Tibial nerve (tissue), 4 donors: ENCODE results near the gene RAI14. TPM values are rescaled to one million over a fixed set of nuclear protein-coding genes. Genes with fewer than 3 reads are reported as not detected.
"Not testable (repeated sequence)": the region's sequence is repeated elsewhere in the genome, so short reads cannot be mapped to it uniquely, and the experiment has no call there.

Source experiments
- DNase-seq, 2 donors: peaks; one replicate each; pipeline ENCODE4 v3.0.0-alpha.2; 2019; ENCODE audit warnings: low spot score in 2 of 2
- H3K27ac ChIP-seq, 4 donors: fragments of 200-600 bp; sonication (generic) in 3 of 4; one replicate each; pipeline ENCODE4 v1.5.1; 2017 to 2019; ENCODE audit warnings: mild to moderate bottlenecking in 1 of 4
- H3K27me3 ChIP-seq, 2 donors: fragments of 200-600 bp; sonication (generic) in 1 of 2; one replicate each; pipeline versions ENCODE4 v1.5.1 to v1.6.0; 2017 to 2019
- H3K36me3 ChIP-seq, 3 donors: fragments of 200-600 bp; sonication (generic); one replicate each; pipeline ENCODE4 v1.5.1; 2018 to 2019
- H3K4me1 ChIP-seq, 4 donors: fragments of 200-600 bp; sonication (generic) in 3 of 4; one replicate each; pipeline ENCODE4 v1.5.1; 2017 to 2019
- H3K4me3 ChIP-seq, 4 donors: fragments of 200-600 bp; sonication (generic) in 3 of 4; one replicate each; pipeline ENCODE4 v1.5.1; 2017 to 2019; ENCODE audit warnings: mild to moderate bottlenecking in 1 of 4, moderate library complexity in 1 of 4
- H3K9me3 ChIP-seq, 4 donors: fragments of 200-600 bp; sonication (generic) in 3 of 4; one replicate each; pipeline ENCODE4 v1.5.1; 2017 to 2019
- EP300 ChIP-seq, 2 donors: sonication (generic); formaldehyde crosslinking; IDR thresholded peaks; one replicate each; pipeline ENCODE4 v1.6.1; 2017; ENCODE audit warnings: antibody characterized with exemption in 2 of 2, mild to moderate bottlenecking in 1 of 2
- POLR2A ChIP-seq, 2 donors: fragments of 450-650 bp; IDR thresholded peaks; one replicate each; pipeline ENCODE4 v1.6.1; 2017; ENCODE audit warnings: antibody characterized with exemption in 2 of 2, mild to moderate bottlenecking in 2 of 2, moderate library complexity in 2 of 2
- WGBS, 2 donors: methylation state at CpG; one replicate each; pipeline ENCODE4 v1.1.5; 2018; 5-methylcytosine and 5-hydroxymethylcytosine counted together
- total RNA-seq, 4 donors: library from RNA; depleted of rRNA; stranded (reverse); fragments of >200 nt; gene quantifications; one replicate each; pipeline ENCODE4 v1.1.0, GENCODE V29; 2016
- TF ChIP-seq, protein P1 (sequence below), 5 experiments: fragments of 200-600 bp in 3 of 5; fragments of 450-650 bp in 2 of 5; sonication (generic) in 3 of 5; IDR thresholded peaks; one replicate each; pipeline ENCODE4 v1.5.1; 2016 to 2019; ENCODE audit warnings: antibody characterized with exemption in 5 of 5, mild to moderate bottlenecking in 3 of 5, moderate library complexity in 2 of 5

RAI14 gene
- total RNA-seq, 4 donors from 2014 or later = 42.8 to 72.2 (median 68.0) TPM

DNA sequence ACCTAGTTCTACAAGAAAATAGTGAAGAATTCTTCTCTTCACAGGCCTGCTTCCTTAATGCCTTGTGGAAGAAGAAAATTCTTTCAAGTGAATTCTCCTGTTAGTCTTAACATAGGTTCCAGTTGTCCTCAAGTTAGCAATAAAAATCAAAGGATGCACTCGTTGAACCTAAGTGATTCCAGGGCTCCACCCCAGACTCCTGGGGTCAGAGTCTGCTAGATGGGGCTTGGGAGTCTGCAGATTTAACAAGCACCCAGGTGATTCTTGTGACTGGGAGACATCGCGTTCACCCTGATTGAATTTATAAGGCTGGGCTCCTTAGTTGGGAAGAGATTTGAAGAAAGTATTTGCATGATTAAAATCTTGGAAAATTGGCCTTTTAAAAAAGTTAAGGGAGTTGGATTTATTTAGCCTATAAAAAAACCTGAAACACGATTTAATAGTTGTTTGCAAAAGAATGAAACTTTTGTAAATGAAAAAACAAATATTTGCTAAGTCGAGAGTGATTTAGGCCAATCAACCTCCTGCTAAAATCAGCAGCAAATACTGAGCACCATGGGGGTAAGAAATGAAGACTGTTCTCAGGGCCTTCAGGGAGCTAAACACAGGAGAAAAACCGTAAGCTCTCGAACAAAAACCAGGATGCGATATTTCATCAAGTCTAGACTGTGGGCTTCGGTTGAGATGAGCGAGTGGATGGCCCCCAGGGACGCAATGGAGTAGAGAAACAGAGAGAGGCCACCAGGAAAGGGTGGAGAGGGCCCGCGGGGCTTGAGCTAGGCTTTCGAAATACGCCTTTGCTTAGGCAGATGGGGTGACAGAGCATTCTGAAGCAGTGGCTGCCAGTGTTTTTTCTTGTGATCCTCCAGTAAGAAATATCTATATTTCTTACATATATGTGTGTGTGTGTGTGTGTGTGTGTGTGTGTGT is 95.9 kb downstream of the RAI14 start:
- WGBS, 2 donors = 68 to 71% methylated on average over 15 of the region's 15 CpGs
- Histone ChIP-seq H3K4me1 (peaks cover 0 to 30% (median 0%) of the 10 kb centered on the region in 4 donors), H3K27ac (no peak overlapping the region), H3K27me3 (no peaks in the 10 kb centered on the region), H3K36me3 (peaks cover 0 to under 1% (median 0%) of the 10 kb centered on the region in 3 donors), H3K9me3 (no peaks in the 10 kb centered on the region), H3K4me3 (no peak overlapping the region)
- DNase-seq = no peak
- TF ChIP-seq EP300 (IDR thresholded peaks at IDR 0.05) = no peak
- TF ChIP-seq, protein P1, sequence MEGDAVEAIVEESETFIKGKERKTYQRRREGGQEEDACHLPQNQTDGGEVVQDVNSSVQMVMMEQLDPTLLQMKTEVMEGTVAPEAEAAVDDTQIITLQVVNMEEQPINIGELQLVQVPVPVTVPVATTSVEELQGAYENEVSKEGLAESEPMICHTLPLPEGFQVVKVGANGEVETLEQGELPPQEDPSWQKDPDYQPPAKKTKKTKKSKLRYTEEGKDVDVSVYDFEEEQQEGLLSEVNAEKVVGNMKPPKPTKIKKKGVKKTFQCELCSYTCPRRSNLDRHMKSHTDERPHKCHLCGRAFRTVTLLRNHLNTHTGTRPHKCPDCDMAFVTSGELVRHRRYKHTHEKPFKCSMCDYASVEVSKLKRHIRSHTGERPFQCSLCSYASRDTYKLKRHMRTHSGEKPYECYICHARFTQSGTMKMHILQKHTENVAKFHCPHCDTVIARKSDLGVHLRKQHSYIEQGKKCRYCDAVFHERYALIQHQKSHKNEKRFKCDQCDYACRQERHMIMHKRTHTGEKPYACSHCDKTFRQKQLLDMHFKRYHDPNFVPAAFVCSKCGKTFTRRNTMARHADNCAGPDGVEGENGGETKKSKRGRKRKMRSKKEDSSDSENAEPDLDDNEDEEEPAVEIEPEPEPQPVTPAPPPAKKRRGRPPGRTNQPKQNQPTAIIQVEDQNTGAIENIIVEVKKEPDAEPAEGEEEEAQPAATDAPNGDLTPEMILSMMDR (IDR thresholded peaks at IDR 0.05) = no peak
- no peak for TF ChIP-seq POLR2A (IDR thresholded peaks at IDR 0.05)

DNA sequence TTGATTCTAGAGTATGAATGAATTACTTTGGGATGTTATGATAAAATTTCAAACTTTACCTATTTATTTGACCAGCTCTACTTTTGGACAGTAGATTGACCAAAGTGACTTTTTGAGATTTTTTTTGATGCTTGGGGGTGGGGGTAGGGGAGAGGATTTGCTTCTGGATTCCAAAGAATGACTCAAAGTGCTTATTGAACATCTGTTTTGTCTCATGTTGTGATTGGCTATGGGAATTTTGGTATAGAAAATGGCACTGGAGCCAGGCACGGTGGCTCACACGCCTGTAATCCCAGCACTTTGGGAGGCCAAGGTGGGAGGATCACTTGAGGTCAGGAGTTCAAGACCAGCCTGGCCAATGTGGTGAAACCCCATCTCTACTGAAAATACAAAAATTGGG is 97.1 kb downstream of the RAI14 start:
- WGBS, 2 donors = 82 to 100% methylated on average over 2 of the region's 2 CpGs
- not testable (repeated sequence) for H3K27ac ChIP-seq, H3K4me3 ChIP-seq, H3K9me3 ChIP-seq, DNase-seq, H3K27me3 ChIP-seq
- H3K36me3 ChIP-seq = peaks cover 0 to 10% (median 0%) of the 10 kb centered on the region in 3 donors
- H3K4me1 ChIP-seq = peaks cover 0 to 37% (median 0%) of the 10 kb centered on the region in 4 donors

DNA sequence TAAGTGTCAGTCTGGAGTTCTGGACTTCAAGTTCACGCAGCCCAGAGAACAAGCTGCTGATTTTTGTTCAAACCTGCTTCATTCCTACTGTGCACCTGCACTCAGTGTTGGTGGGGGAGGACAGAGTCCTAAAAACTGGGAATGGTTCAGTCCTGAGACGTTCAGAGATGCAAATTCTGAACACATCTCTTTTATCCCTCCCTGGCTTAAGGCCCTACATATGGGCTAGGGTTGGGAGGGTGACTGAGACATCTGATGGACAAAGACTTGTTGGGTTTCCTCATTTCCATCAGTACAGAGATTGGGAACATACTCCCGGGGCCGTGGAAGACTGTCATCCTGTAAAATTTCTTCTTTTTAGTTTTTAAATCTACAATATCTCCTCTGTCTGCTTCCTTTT is 99.8 kb downstream of the RAI14 start:
- peaks cover 0 to 37% (median 0%) of the 10 kb centered on the region in 3 donors for H3K36me3 ChIP-seq
- WGBS, 2 donors = 74 to 84% methylated on average over 4 of the region's 4 CpGs
- no peaks in the 10 kb centered on the region for H3K27me3 ChIP-seq
- DNase-seq = no peak
- H3K4me1 ChIP-seq = peaks cover 0 to 29% (median 0%) of the 10 kb centered on the region in 4 donors
- TF ChIP-seq, protein P1 (IDR thresholded peaks at IDR 0.05) = no peak
- TF ChIP-seq EP300 (IDR thresholded peaks at IDR 0.05) = no peak
- H3K9me3 ChIP-seq = no peaks in the 10 kb centered on the region
- peak overlapping the region in 2 of 4 donors; percentile 1 to 41 for H3K27ac ChIP-seq
- no peak overlapping the region for H3K4me3 ChIP-seq

DNA sequence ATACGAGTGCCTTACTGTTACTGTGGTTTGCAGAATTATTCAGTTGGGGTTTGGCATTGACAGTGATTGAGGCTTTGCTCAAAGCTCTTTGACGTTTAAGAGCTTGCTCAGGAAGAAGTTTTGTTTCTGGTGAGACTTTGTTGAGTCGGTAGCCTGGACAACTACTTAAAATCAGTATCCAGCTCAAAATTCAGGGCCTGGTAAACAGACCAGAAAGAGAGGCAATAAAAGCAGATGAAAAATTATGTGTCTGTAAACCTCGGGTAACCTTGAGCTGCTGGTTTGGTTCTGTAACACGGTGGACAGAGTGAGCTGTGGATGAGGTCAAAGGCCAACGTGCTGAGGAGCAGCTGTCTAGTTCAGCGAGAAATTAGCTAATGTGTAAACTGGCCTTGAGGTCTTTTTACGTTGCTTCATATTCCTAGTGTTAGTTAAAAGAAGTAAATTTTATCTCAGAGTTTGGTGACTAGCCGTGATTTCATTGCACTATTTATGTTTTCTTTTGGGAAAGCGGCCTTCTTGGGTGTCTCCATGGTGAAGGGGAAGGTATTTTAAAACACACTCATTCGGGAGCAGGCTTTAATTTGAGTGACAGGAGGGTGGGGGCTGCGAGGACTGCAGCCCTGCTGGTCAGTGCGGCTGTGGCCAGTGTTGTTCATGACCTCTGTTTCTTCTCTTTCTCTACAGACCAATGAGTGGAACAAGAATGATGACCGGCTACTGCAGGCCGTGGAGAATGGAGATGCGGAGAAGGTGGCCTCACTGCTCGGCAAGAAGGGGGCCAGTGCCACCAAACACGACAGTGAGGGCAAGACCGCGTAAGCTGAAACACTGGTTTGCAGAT is 100.9 kb downstream of the RAI14 start:
- whole genome bisulfite sequencing, 2 donors = 64 to 65% methylated on average over 20 of the region's 20 CpGs
- Histone ChIP-seq H3K9me3 (no peaks in the 10 kb centered on the region), H3K36me3 (peaks cover 0 to 44% (median 0%) of the 10 kb centered on the region in 3 donors), H3K4me1 (peaks cover 0 to 37% (median 1%) of the 10 kb centered on the region in 4 donors), H3K4me3 (no peak overlapping the region), H3K27ac (peak overlapping the region in 2 of 4 donors; percentile 41 to 56), H3K27me3 (no peaks in the 10 kb centered on the region)
- TF ChIP-seq EP300 (IDR thresholded peaks at IDR 0.05) = no peak
- no peak for TF ChIP-seq POLR2A (IDR thresholded peaks at IDR 0.05)
- TF ChIP-seq, protein P1 (IDR thresholded peaks at IDR 0.05) = no peak
- DNase-seq = no peak

DNA sequence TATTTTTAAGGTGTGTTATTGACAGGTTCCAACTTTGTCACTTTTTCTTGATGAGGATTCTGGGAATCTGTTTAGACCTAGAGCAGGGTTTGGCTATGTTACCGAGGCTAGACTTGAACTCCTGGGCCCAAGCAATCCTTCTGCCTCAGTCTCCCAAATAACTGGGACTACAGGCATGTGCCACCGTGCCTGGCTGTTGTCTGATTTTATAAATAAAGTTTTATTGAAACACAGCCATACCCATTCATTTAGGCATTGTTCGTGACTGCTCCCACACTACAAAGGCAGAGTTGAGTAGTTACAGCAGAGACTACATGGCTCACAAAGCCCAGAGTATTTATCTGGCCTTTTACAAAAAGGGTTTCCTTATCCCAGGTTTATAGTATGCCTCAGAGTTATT is 102.4 kb downstream of the RAI14 start:
- H3K4me1 ChIP-seq = peaks cover 0 to 52% (median 5%) of the 10 kb centered on the region in 4 donors
- WGBS, 2 donors = 91 to 97% methylated on average over 3 of the region's 3 CpGs
- peaks cover 0 to 44% (median 0%) of the 10 kb centered on the region in 3 donors for H3K36me3 ChIP-seq
- H3K27ac ChIP-seq = no peak overlapping the region
- no peak overlapping the region for H3K4me3 ChIP-seq
- TF ChIP-seq EP300 (IDR thresholded peaks at IDR 0.05) (no peak), POLR2A (IDR thresholded peaks at IDR 0.05) (no peak)
- TF ChIP-seq, protein P1 (IDR thresholded peaks at IDR 0.05) = no peak
- no peak for DNase-seq
- H3K27me3 ChIP-seq = no peaks in the 10 kb centered on the region
- no peaks in the 10 kb centered on the region for H3K9me3 ChIP-seq

DNA sequence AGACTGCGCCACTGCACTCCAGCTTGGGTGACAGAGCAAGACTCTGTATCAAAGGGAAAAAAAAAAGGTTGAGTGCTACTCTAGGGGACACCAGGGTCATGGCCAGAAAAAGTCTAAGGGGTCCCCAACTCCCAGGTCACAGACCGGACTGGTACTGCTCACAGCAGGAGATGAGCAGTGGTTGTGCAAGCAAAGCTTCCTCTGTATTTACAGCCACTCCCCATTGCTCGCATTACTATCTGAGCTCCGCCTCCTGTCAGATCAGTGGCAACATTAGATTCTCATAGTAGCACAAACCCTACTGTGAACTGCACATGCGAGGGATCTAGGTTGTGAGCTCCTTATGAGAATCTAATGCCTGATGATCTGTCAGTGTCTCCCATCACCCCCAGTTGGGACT is 103.1 kb downstream of the RAI14 start:
- H3K27ac ChIP-seq, H3K4me3 ChIP-seq, DNase-seq, H3K9me3 ChIP-seq, H3K27me3 ChIP-seq: not testable (repeated sequence)
- Histone ChIP-seq H3K4me1 (peaks cover 0 to 53% (median 5%) of the 10 kb centered on the region in 4 donors), H3K36me3 (peaks cover 0 to 48% (median 0%) of the 10 kb centered on the region in 3 donors)
- WGBS, 2 donors = 79% methylated on average over 5 of the region's 5 CpGs
